Right cardiac atrium (tissue), 5 donors: ENCODE measurements around the gene CD248. TPM values are rescaled to one million over a fixed set of nuclear protein-coding genes. Genes with fewer than 3 reads are reported as not detected.
A peak's percentile ranks its signal among the peaks of the same experiment; 100 is the strongest.

Experiments
- ATAC-seq, 2 donors: fragments of 200-7000 bp; cut with Tn5 transposase; one replicate each; pipeline versions ENCODE4 v1.8.0 to v1.9.1; 2020; ENCODE audit warnings: moderate library complexity in 2 of 2, mild to moderate bottlenecking in 1 of 2
- DNase-seq, 3 donors: peaks; one replicate each; pipeline ENCODE4 v3.0.0-alpha.2; 2020
- H3K27ac ChIP-seq: one replicate; pipeline ENCODE4 v1.5.1; 2013; ENCODE audit warnings: mild to moderate bottlenecking, low read length, control low read depth, moderate library complexity
- H3K27me3 ChIP-seq: one replicate; pipeline ENCODE4 v1.6.1; 2013; ENCODE audit not compliant: control insufficient read depth, insufficient read depth
- H3K4me1 ChIP-seq: one replicate; pipeline ENCODE4 v1.6.1; 2013; ENCODE audit warnings: low read length; ENCODE audit not compliant: control insufficient read depth, insufficient read depth
- H3K4me3 ChIP-seq: one replicate; pipeline ENCODE4 v1.5.1; 2013; ENCODE audit warnings: low read length, control low read depth
- H3K9me3 ChIP-seq: one replicate; pipeline ENCODE4 v1.6.1; 2013; ENCODE audit warnings: low read length; ENCODE audit not compliant: control insufficient read depth
- WGBS: extraction: QIAGEN DNeasy Blood & Tissue Kit; methylation state at CpG from one replicate; pipeline ENCODE4 v1.1.7; 2013; 5-methylcytosine and 5-hydroxymethylcytosine counted together
- intact Hi-C, 4 donors: fragments of 100-400 bp; cut with DNase I; formaldehyde crosslinking; loops; one replicate each; pipeline versions ENCODE4 v1.11.0 to v1.14.0; 2022 to 2023
- polyA plus RNA-seq: library from polyadenylated mRNA; stranded (reverse); fragments of 200-250 nt; gene quantifications from one replicate; pipeline ENCODE4 v1.2.3, GENCODE V29; 2013
- total RNA-seq, 4 donors: library from RNA; stranded (reverse); fragmentation: NEBNext Ultra II Directional; extraction: Animal tissue kit (Norgen Biotek cat#: 25700); gene quantifications; one replicate each; pipeline ENCODE4 v1.2.1, GENCODE V29; 2021
- donor health status: healthy with polysubstance abuse.
- donor health status: DM: no; HTN: yes; CAD: no.
- donor health status: DM: no; HTN: no; CAD: no.
- donor health status: DM: no; HTN: yes; CAD: no; lungs with severe emphysema.
- donor health status: DM: yes; HTN: yes; CAD: no.

The CD248 gene
- total and polyA plus RNA-seq, 5 donors: 10.5 to 22.9 (median 21.1) TPM

GRCh38 chr11:66267039-66267378, 49.8 kb downstream of the CD248 start:
- 10% methylated on average over 13 of the region's 13 CpGs for WGBS
- H3K27me3 ChIP-seq: no peaks in the 10 kb centered on the region
- DNase-seq: no peak
- H3K27ac ChIP-seq: peak overlapping the region; percentile 69
- intact Hi-C loops: no loop called here
- no peaks in the 10 kb centered on the region for H3K9me3 ChIP-seq
- H3K4me1 ChIP-seq: peaks cover 6% of the 10 kb centered on the region
- ATAC-seq: peak in 1 of 2 donors; percentile 0
- peak overlapping the region; percentile 59 for H3K4me3 ChIP-seq

GRCh38 chr11:66266378-66267038, 50.3 kb downstream of the CD248 start:
- intact Hi-C loops: no loop called here
- H3K9me3 ChIP-seq: no peaks in the 10 kb centered on the region
- peaks cover 6% of the 10 kb centered on the region for H3K4me1 ChIP-seq
- ATAC-seq: no peak
- 81% methylated on average over 20 of the region's 20 CpGs for WGBS
- H3K4me3 ChIP-seq: no peak overlapping the region
- H3K27ac ChIP-seq: peak overlapping the region; percentile 45
- no peaks in the 10 kb centered on the region for H3K27me3 ChIP-seq
- peak in 2 of 3 donors; percentile 70 to 72 for DNase-seq

- Histone ChIP-seq H3K9me3 (no peaks in the 10 kb centered on the region), H3K27ac (no peak overlapping the region), H3K4me1 (peaks cover 6% of the 10 kb centered on the region), H3K27me3 (no peaks in the 10 kb centered on the region), H3K4me3 (no peak overlapping the region)
- WGBS: 94% methylated on average over 26 of the region's 26 CpGs
- intact Hi-C loops: no loop called here
- peak in 2 of 3 donors; percentile 60 to 66 for DNase-seq
- no peak for ATAC-seq
Measured at GRCh38 chr11:66265531-66266377, 51.1 kb downstream of the CD248 start.

GRCh38 chr11:66264914-66265313, 51.9 kb downstream of the CD248 start:
- Histone ChIP-seq H3K4me3 (no peak overlapping the region), H3K27ac (no peak overlapping the region), H3K27me3 (no peaks in the 10 kb centered on the region), H3K4me1 (peaks cover 5% of the 10 kb centered on the region), H3K9me3 (no peaks in the 10 kb centered on the region)
- no peak for ATAC-seq
- no peak for DNase-seq
- 71% methylated on average over 12 of the region's 12 CpGs for WGBS
- intact Hi-C loops: no loop called here

Other genes with a start within 250 kb of the CD248 start
- 10 to 100 TPM; 48.3 to 82.5 (median 56.5) TPM for gene PACS1, start 246.8 kb downstream of the CD248 start, total RNA-seq
- gene PACS1, start 246.8 kb downstream of the CD248 start, polyA plus RNA-seq: 30.9 TPM
- 10 to 100 TPM; 27.8 to 33.4 (median 30.6) TPM for gene KLC2, start 59.3 kb downstream of the CD248 start, total RNA-seq
- gene KLC2, start 59.3 kb downstream of the CD248 start, polyA plus RNA-seq: 34.7 TPM
- gene RAB1B, start 48.4 kb downstream of the CD248 start, total RNA-seq: 100 to 1,000 TPM; 114 to 129 (median 125) TPM
- gene RAB1B, start 48.4 kb downstream of the CD248 start, polyA plus RNA-seq: 170 TPM
- under 1 TPM in 2 of 4 donors, not detected in 2; 0.25 to 0.47 TPM for gene CNIH2, start 38.9 kb downstream of the CD248 start, total RNA-seq
- gene CNIH2, start 38.9 kb downstream of the CD248 start, polyA plus RNA-seq: 0.23 TPM
- 10 to 100 TPM; 48.0 to 65.3 (median 50.5) TPM for gene YIF1A, start 27.9 kb downstream of the CD248 start, total RNA-seq
- gene YIF1A, start 27.9 kb downstream of the CD248 start, polyA plus RNA-seq: 56.1 TPM
- under 1 TPM; 0.20 to 0.31 (median 0.26) TPM for gene TMEM151A, start 25.1 kb downstream of the CD248 start, total RNA-seq
- gene TMEM151A, start 25.1 kb downstream of the CD248 start, polyA plus RNA-seq: 0.45 TPM
- 1 to 10 TPM; 2.0 to 3.8 (median 2.2) TPM for gene RIN1, start 19.4 kb upstream of the CD248 start, total RNA-seq
- 1.6 TPM for gene RIN1, start 19.4 kb upstream of the CD248 start, polyA plus RNA-seq
- gene BRMS1, start 28.1 kb upstream of the CD248 start, total RNA-seq: 10 to 100 TPM; 12.7 to 19.8 (median 15.0) TPM
- 26.0 TPM for gene BRMS1, start 28.1 kb upstream of the CD248 start, polyA plus RNA-seq
- gene B4GAT1, start 30.6 kb upstream of the CD248 start, total RNA-seq: 10 to 100 TPM; 43.9 to 67.1 (median 57.0) TPM
- 60.2 TPM for gene B4GAT1, start 30.6 kb upstream of the CD248 start, polyA plus RNA-seq
- gene SLC29A2, start 54.7 kb upstream of the CD248 start, total RNA-seq: 10 to 100 TPM; 18.7 to 33.2 (median 30.0) TPM
- 24.3 TPM for gene SLC29A2, start 54.7 kb upstream of the CD248 start, polyA plus RNA-seq
- gene NPAS4, start 104.0 kb upstream of the CD248 start, total RNA-seq: under 1 TPM; 0.09 to 0.84 (median 0.14) TPM
- 0.84 TPM for gene NPAS4, start 104.0 kb upstream of the CD248 start, polyA plus RNA-seq
- 10 to 100 TPM; 47.5 to 53.0 (median 50.1) TPM for gene MRPL11, start 121.8 kb upstream of the CD248 start, total RNA-seq
- 62.6 TPM for gene MRPL11, start 121.8 kb upstream of the CD248 start, polyA plus RNA-seq
- gene PELI3, start 149.9 kb upstream of the CD248 start, total RNA-seq: 10 to 100 TPM in 3 of 4 donors, 1 to 10 TPM in 1; 9.9 to 14.2 (median 12.8) TPM
- gene PELI3, start 149.9 kb upstream of the CD248 start, polyA plus RNA-seq: 12.8 TPM
- gene DPP3, start 163.4 kb upstream of the CD248 start, total RNA-seq: 10 to 100 TPM in 3 of 4 donors, 1 to 10 TPM in 1; 9.5 to 16.2 (median 14.7) TPM
- 10.5 TPM for gene DPP3, start 163.4 kb upstream of the CD248 start, polyA plus RNA-seq
- gene BBS1, start 193.6 kb upstream of the CD248 start, total RNA-seq: 10 to 100 TPM; 19.3 to 25.2 (median 21.4) TPM
- 12.4 TPM for gene BBS1, start 193.6 kb upstream of the CD248 start, polyA plus RNA-seq
- gene ZDHHC24, start 229.0 kb upstream of the CD248 start, total RNA-seq: 1 to 10 TPM; 6.6 to 7.8 (median 7.5) TPM
- 6.3 TPM for gene ZDHHC24, start 229.0 kb upstream of the CD248 start, polyA plus RNA-seq
- gene ACTN3, start 229.9 kb upstream of the CD248 start, total RNA-seq: under 1 TPM in 1 of 4 donors, not detected in 3; 0.09 TPM
- 0.05 TPM for gene ACTN3, start 229.9 kb upstream of the CD248 start, polyA plus RNA-seq